Naive thymus-derived CD8-positive, alpha-beta T cell (primary cell): ENCODE measurements around the gene NEU1. TPM values are rescaled to one million over a fixed set of nuclear protein-coding genes. Genes with fewer than 3 reads are reported as not detected.

Source experiments
- polyA plus RNA-seq, 3 donors: library from polyadenylated mRNA; unstranded; fragments of 300-500 nt; fragmentation: Illumina TruSeq; gene quantifications; one replicate each; pipeline ENCODE4 v1.2.3, GENCODE V29; 2021
- total RNA-seq, 8 experiments: library from RNA in 2 of 8; stranded (reverse) in 2 of 8; gene quantifications; one replicate each; pipeline ENCODE4 v1.2.3 and lab custom pipeline; 2021 to 2026

NEU1 gene
- total and polyA plus RNA-seq, 5 experiments from 2014 or later: 10.9 to 17.9 (median 15.8) TPM

Other genes starting within 250 kb of the NEU1 start
Only the 30 nearest of the 36 such genes appear.
- 10 to 100 TPM; 26.6 to 27.9 TPM for gene GPANK1, start 197.8 kb downstream of the NEU1 start, total RNA-seq
- 10 to 100 TPM; 20.8 to 22.9 (median 21.2) TPM for gene GPANK1, start 197.8 kb downstream of the NEU1 start, polyA plus RNA-seq
- gene CSNK2B, start 196.7 kb downstream of the NEU1 start, total RNA-seq: 100 to 1,000 TPM; 131 to 133 TPM
- 100 to 1,000 TPM; 214 to 230 (median 217) TPM for gene CSNK2B, start 196.7 kb downstream of the NEU1 start, polyA plus RNA-seq
- 10 to 100 TPM; 44.1 to 48.8 TPM for gene LY6G5B, start 192.8 kb downstream of the NEU1 start, total RNA-seq
- under 1 TPM in 1 of 3 donors, not detected in 2; 0.25 TPM for gene LY6G5B, start 192.8 kb downstream of the NEU1 start, polyA plus RNA-seq
- gene LY6G5C, start 181.8 kb downstream of the NEU1 start, total RNA-seq: 1 to 10 TPM; 4.4 to 5.5 TPM
- 1 to 10 TPM; 4.6 to 7.9 (median 7.6) TPM for gene LY6G5C, start 181.8 kb downstream of the NEU1 start, polyA plus RNA-seq
- gene ABHD16A, start 159.5 kb downstream of the NEU1 start, total RNA-seq: 10 to 100 TPM; 58.4 to 59.9 TPM
- gene ABHD16A, start 159.5 kb downstream of the NEU1 start, polyA plus RNA-seq: 10 to 100 TPM; 26.9 to 35.5 (median 34.1) TPM
- not detected for gene LY6G6F, start 156.0 kb downstream of the NEU1 start, total RNA-seq
- not detected for gene LY6G6F, start 156.0 kb downstream of the NEU1 start, polyA plus RNA-seq
- not detected for gene LY6G6D, start 147.5 kb downstream of the NEU1 start, total RNA-seq
- gene LY6G6D, start 147.5 kb downstream of the NEU1 start, polyA plus RNA-seq: not detected
- gene LY6G6C, start 141.1 kb downstream of the NEU1 start, total RNA-seq: not detected
- gene LY6G6C, start 141.1 kb downstream of the NEU1 start, polyA plus RNA-seq: not detected
- 1 to 10 TPM; 1.4 to 1.9 TPM for gene MPIG6B, start 139.4 kb downstream of the NEU1 start, total RNA-seq
- 1 to 10 TPM; 1.2 to 4.9 (median 1.3) TPM for gene MPIG6B, start 139.4 kb downstream of the NEU1 start, polyA plus RNA-seq
- gene DDAH2, start 133.5 kb downstream of the NEU1 start, total RNA-seq: 1 to 10 TPM; 3.1 to 5.1 TPM
- gene DDAH2, start 133.5 kb downstream of the NEU1 start, polyA plus RNA-seq: 10 to 100 TPM in 2 of 3 donors, 1 to 10 TPM in 1; 8.0 to 14.7 (median 10.3) TPM
- gene CLIC1, start 126.3 kb downstream of the NEU1 start, total RNA-seq: 10 to 100 TPM; 23.7 to 27.1 TPM
- 100 to 1,000 TPM in 2 of 3 donors, 10 to 100 TPM in 1; 95.1 to 345 (median 114) TPM for gene CLIC1, start 126.3 kb downstream of the NEU1 start, polyA plus RNA-seq
- gene MSH5, start 122.8 kb downstream of the NEU1 start, total RNA-seq: 1 to 10 TPM; 7.2 to 8.3 TPM
- gene MSH5, start 122.8 kb downstream of the NEU1 start, polyA plus RNA-seq: 1 to 10 TPM in 2 of 3 donors, under 1 TPM in 1; 0.61 to 1.1 (median 1.1) TPM
- gene SAPCD1, start 100.2 kb downstream of the NEU1 start, total RNA-seq: 1 to 10 TPM; 1.6 to 2.1 TPM
- gene SAPCD1, start 100.2 kb downstream of the NEU1 start, polyA plus RNA-seq: not detected
- gene VWA7, start 85.5 kb downstream of the NEU1 start, total RNA-seq: under 1 TPM; 0.47 to 0.52 TPM
- under 1 TPM in 1 of 3 donors, not detected in 2; 0.34 TPM for gene VWA7, start 85.5 kb downstream of the NEU1 start, polyA plus RNA-seq
- gene VARS1, start 67.1 kb downstream of the NEU1 start, total RNA-seq: 10 to 100 TPM; 37.6 to 40.3 TPM
- gene VARS1, start 67.1 kb downstream of the NEU1 start, polyA plus RNA-seq: 10 to 100 TPM; 27.5 to 37.8 (median 30.3) TPM
- 10 to 100 TPM; 28.9 to 31.9 TPM for gene LSM2, start 55.9 kb downstream of the NEU1 start, total RNA-seq
- 10 to 100 TPM; 67.1 to 80.3 (median 77.9) TPM for gene LSM2, start 55.9 kb downstream of the NEU1 start, polyA plus RNA-seq
- 1 to 10 TPM; 3.5 to 4.0 TPM for gene HSPA1L, start 47.5 kb downstream of the NEU1 start, total RNA-seq
- gene HSPA1L, start 47.5 kb downstream of the NEU1 start, polyA plus RNA-seq: 1 to 10 TPM in 2 of 3 donors, under 1 TPM in 1; 0.56 to 1.6 (median 1.6) TPM
- gene HSPA1A, start 47.3 kb downstream of the NEU1 start, total RNA-seq: 10 to 100 TPM; 54.8 to 56.9 TPM
- gene HSPA1A, start 47.3 kb downstream of the NEU1 start, polyA plus RNA-seq: 10 to 100 TPM in 2 of 3 donors, 1 to 10 TPM in 1; 6.9 to 17.3 (median 11.4) TPM
- 10 to 100 TPM; 39.6 to 42.2 TPM for gene HSPA1B, start 35.1 kb downstream of the NEU1 start, total RNA-seq
- 1 to 10 TPM in 2 of 3 donors, under 1 TPM in 1; 0.28 to 1.3 (median 1.2) TPM for gene HSPA1B, start 35.1 kb downstream of the NEU1 start, polyA plus RNA-seq
- gene SLC44A4, start 16.2 kb upstream of the NEU1 start, total RNA-seq: not detected
- gene SLC44A4, start 16.2 kb upstream of the NEU1 start, polyA plus RNA-seq: not detected
- gene EHMT2, start 34.9 kb upstream of the NEU1 start, total RNA-seq: 10 to 100 TPM; 77.1 to 81.8 TPM
- 10 to 100 TPM; 37.3 to 57.9 (median 43.0) TPM for gene EHMT2, start 34.9 kb upstream of the NEU1 start, polyA plus RNA-seq
- gene ZBTB12, start 39.3 kb upstream of the NEU1 start, total RNA-seq: 1 to 10 TPM; 3.1 to 3.7 TPM
- gene ZBTB12, start 39.3 kb upstream of the NEU1 start, polyA plus RNA-seq: not detected
- gene C2, start 64.9 kb upstream of the NEU1 start, total RNA-seq: 1 to 10 TPM; 3.8 to 4.3 TPM
- not detected for gene C2, start 64.9 kb upstream of the NEU1 start, polyA plus RNA-seq
- gene CFB, start 83.3 kb upstream of the NEU1 start, total RNA-seq: 1 to 10 TPM; 1.0 to 1.4 TPM
- under 1 TPM in 2 of 3 donors, not detected in 1; 0.22 to 0.61 TPM for gene CFB, start 83.3 kb upstream of the NEU1 start, polyA plus RNA-seq
- gene NELFE, start 96.2 kb upstream of the NEU1 start, total RNA-seq: 10 to 100 TPM; 41.7 to 45.1 TPM
- gene NELFE, start 96.2 kb upstream of the NEU1 start, polyA plus RNA-seq: 10 to 100 TPM; 55.9 to 68.6 (median 66.4) TPM
- gene SKIC2, start 96.4 kb upstream of the NEU1 start, total RNA-seq: 100 to 1,000 TPM; 130 to 141 TPM
- gene SKIC2, start 96.4 kb upstream of the NEU1 start, polyA plus RNA-seq: 10 to 100 TPM; 18.1 to 19.9 (median 19.4) TPM
- 10 to 100 TPM; 36.4 to 41.0 TPM for gene DXO, start 109.3 kb upstream of the NEU1 start, total RNA-seq
- 10 to 100 TPM; 12.5 to 16.4 (median 14.5) TPM for gene DXO, start 109.3 kb upstream of the NEU1 start, polyA plus RNA-seq
- gene C4A, start 119.2 kb upstream of the NEU1 start, total RNA-seq: 1 to 10 TPM; 5.9 to 6.0 TPM
- under 1 TPM in 1 of 3 donors, not detected in 2; 0.81 TPM for gene C4A, start 119.2 kb upstream of the NEU1 start, polyA plus RNA-seq
- gene C4B, start 152.0 kb upstream of the NEU1 start, total RNA-seq: 1 to 10 TPM; 7.7 to 8.7 TPM
- gene C4B, start 152.0 kb upstream of the NEU1 start, polyA plus RNA-seq: under 1 TPM in 1 of 3 donors, not detected in 2; 0.31 TPM
- 1 to 10 TPM; 1.2 to 1.8 TPM for gene CYP21A2, start 175.6 kb upstream of the NEU1 start, total RNA-seq
- not detected for gene CYP21A2, start 175.6 kb upstream of the NEU1 start, polyA plus RNA-seq